Hepatocyte (in vitro differentiated cells): ENCODE results near the gene DNAJC5G.

ENCODE experiments used
- CTCF ChIP-seq: fragments of 200-600 bp; sonication (generic); IDR thresholded peaks from 2 replicates; pipeline ENCODE4 v1.5.1; 2016; ENCODE audit warnings: antibody characterized with exemption, mild to moderate bottlenecking; ENCODE audit not compliant: poor library complexity
- EZH2phosphoT487 ChIP-seq: fragments of 200-600 bp; sonication (generic); IDR thresholded peaks from one replicate; pipeline ENCODE4 v1.6.1; 2018; ENCODE audit warnings: antibody characterized with exemption, mild to moderate bottlenecking, low read depth, moderate library complexity; ENCODE audit not compliant: unreplicated experiment, severe bottlenecking

- no peak for TF ChIP-seq CTCF
- TF ChIP-seq EZH2phosphoT487, result no peak
These were observed 30.3 kb downstream of the DNAJC5G start for GRCh38 chr2:27305516-27305915.
